Subcutaneous adipose tissue (tissue), 4 donors: ENCODE measurements around the gene PDCD11. TPM values are rescaled to one million over a fixed set of nuclear protein-coding genes. Genes with fewer than 3 reads are reported as not detected.

ENCODE experiments used
- CTCF ChIP-seq: fragments of 450-650 bp; IDR thresholded peaks from one replicate; pipeline ENCODE4 v1.5.1; 2016; ENCODE audit warnings: low read depth, mild to moderate bottlenecking, control low read depth, antibody characterized with exemption, moderate library complexity
- total RNA-seq, 4 donors: library from RNA; depleted of rRNA; stranded (reverse); fragments of >200 nt; gene quantifications; one replicate each; pipeline ENCODE4 v1.1.0, GENCODE V29; 2016

Gene PDCD11
- total RNA-seq, 4 donors from 2014 or later, result 12.2 to 15.2 (median 13.7) TPM

GRCh38 chr10:103493916-103494877, 97.8 kb downstream of the PDCD11 start:
- no peak for TF ChIP-seq CTCF

GRCh38 chr10:103495321-103495720, 98.9 kb downstream of the PDCD11 start:
- no peak for TF ChIP-seq CTCF

Other genes starting within 250 kb of the PDCD11 start
- 100 to 1,000 TPM in 1 of 4 donors, 10 to 100 TPM in 3; 62.1 to 262 (median 71.4) TPM for gene NT5C2, start 203.4 kb upstream of the PDCD11 start, total RNA-seq
- gene RPEL1, start 150.7 kb upstream of the PDCD11 start, total RNA-seq, result not detected
- gene INA, start 119.5 kb upstream of the PDCD11 start, total RNA-seq, result not detected
- 10 to 100 TPM; 10.7 to 19.0 (median 15.8) TPM for gene PCGF6, start 45.5 kb upstream of the PDCD11 start, total RNA-seq
- 1 to 10 TPM; 3.8 to 7.3 (median 4.0) TPM for gene TAF5, start 28.6 kb upstream of the PDCD11 start, total RNA-seq
- gene ATP5MK, start 151 bp upstream of the PDCD11 start, total RNA-seq, result 100 to 1,000 TPM; 305 to 771 (median 382) TPM
- 100 to 1,000 TPM in 2 of 4 donors, 10 to 100 TPM in 2; 44.0 to 111 (median 77.1) TPM for gene CALHM2, start 55.7 kb downstream of the PDCD11 start, total RNA-seq
- not detected for gene CALHM1, start 62.3 kb downstream of the PDCD11 start, total RNA-seq
- not detected for gene CALHM3, start 82.6 kb downstream of the PDCD11 start, total RNA-seq
- gene NEURL1, start 97.1 kb downstream of the PDCD11 start, total RNA-seq, result not detected